ENCODE measurements around the gene STARD9.

STARD9 gene

GRCh38 chr15:42729409-42729808, 154.0 kb downstream of the STARD9 start:
- Histone ChIP-seq H4K12ac (ENCODE audit: low read depth, low read length) (no peak overlapping the region), H2BK5ac (ENCODE audit: low read depth, low read length, poor library complexity) (no peak overlapping the region), H3K4me1 (ENCODE audit: control insufficient read depth in 1 of 2, insufficient read depth in 2 of 2, low read length in 2 of 2) (no peaks in the 10 kb centered on the region), H2BK12ac (ENCODE audit: low read length) (no peak overlapping the region), H2AFZ (ENCODE audit: insufficient read depth, low read length, poor library complexity) (no peak overlapping the region), H3K79me1 (ENCODE audit: low read length) (no peaks in the 10 kb centered on the region), H4K8ac (ENCODE audit: low read depth, low read length) (no peak overlapping the region), H3K14ac (ENCODE audit: low read length) (no peak overlapping the region), H2AK5ac (ENCODE audit: low read length) (no peak overlapping the region), H4K91ac (ENCODE audit: low read depth, low read length) (no peak overlapping the region), H3K27ac (ENCODE audit: low read depth, low read length) (no peak overlapping the region), H2BK120ac (ENCODE audit: insufficient read depth, low read length, poor library complexity) (no peak overlapping the region), H3K4me2 (ENCODE audit: low read length) (no peak overlapping the region), H3K9ac (ENCODE audit: low read length) (no peak overlapping the region), H3K27me3 (ENCODE audit: insufficient read depth, low read length) (no peaks in the 10 kb centered on the region), H3K4ac (ENCODE audit: low read depth, low read length) (no peak overlapping the region), H3K4me3 (ENCODE audit: low read depth, low read length) (no peak overlapping the region), H3K36me3 (ENCODE audit: control insufficient read depth in 1 of 2, insufficient read depth in 2 of 2, low read length in 2 of 2) (peaks cover 77 to 91% of the 10 kb centered on the region in 2 experiments), H3K23ac (ENCODE audit: low read length) (no peak overlapping the region), H3K79me2 (ENCODE audit: control insufficient read depth, insufficient read depth, low read length, poor library complexity) (no peaks in the 10 kb centered on the region), H3K18ac (ENCODE audit: low read length) (no peak overlapping the region), H3K9me3 (ENCODE audit: insufficient read depth, low read depth, low read length) (no peaks in the 10 kb centered on the region)
- no CpG with 5 or more reads among the region's 7 CpGs for WGBS (ENCODE audit: extremely low coverage, insufficient coverage, insufficient read length)
- no peak for DNase-seq

GRCh38 chr15:42730135-42730534, 154.7 kb downstream of the STARD9 start:
- Histone ChIP-seq H3K79me2 (ENCODE audit: control insufficient read depth, insufficient read depth, low read length, poor library complexity) (no peaks in the 10 kb centered on the region), H3K27ac (ENCODE audit: low read depth, low read length) (no peak overlapping the region), H2BK120ac (ENCODE audit: insufficient read depth, low read length, poor library complexity) (no peak overlapping the region), H3K9me3 (ENCODE audit: insufficient read depth, low read depth, low read length) (no peaks in the 10 kb centered on the region), H3K23ac (ENCODE audit: low read length) (no peak overlapping the region), H3K4me1 (ENCODE audit: control insufficient read depth in 1 of 2, insufficient read depth in 2 of 2, low read length in 2 of 2) (no peaks in the 10 kb centered on the region), H3K14ac (ENCODE audit: low read length) (no peak overlapping the region), H2BK12ac (ENCODE audit: low read length) (no peak overlapping the region), H4K8ac (ENCODE audit: low read depth, low read length) (no peak overlapping the region), H4K91ac (ENCODE audit: low read depth, low read length) (no peak overlapping the region), H3K4ac (ENCODE audit: low read depth, low read length) (no peak overlapping the region), H3K4me3 (ENCODE audit: low read depth, low read length) (no peak overlapping the region), H3K36me3 (ENCODE audit: control insufficient read depth in 1 of 2, insufficient read depth in 2 of 2, low read length in 2 of 2) (peaks cover 81 to 91% of the 10 kb centered on the region in 2 experiments), H4K12ac (ENCODE audit: low read depth, low read length) (no peak overlapping the region), H2AFZ (ENCODE audit: insufficient read depth, low read length, poor library complexity) (no peak overlapping the region), H3K18ac (ENCODE audit: low read length) (no peak overlapping the region), H2AK5ac (ENCODE audit: low read length) (no peak overlapping the region), H3K4me2 (ENCODE audit: low read length) (no peak overlapping the region), H2BK5ac (ENCODE audit: low read depth, low read length, poor library complexity) (no peak overlapping the region), H3K9ac (ENCODE audit: low read length) (no peak overlapping the region), H3K79me1 (ENCODE audit: low read length) (no peaks in the 10 kb centered on the region), H3K27me3 (ENCODE audit: insufficient read depth, low read length) (no peaks in the 10 kb centered on the region)
- WGBS (ENCODE audit: extremely low coverage, insufficient coverage, insufficient read length), result no CpG with 5 or more reads among the region's 8 CpGs
- no peak for DNase-seq

- no peak overlapping the region for H4K8ac ChIP-seq (ENCODE audit: low read depth, low read length)
- no peak overlapping the region for H3K18ac ChIP-seq (ENCODE audit: low read length)
- no CpG with 5 or more reads among the region's 14 CpGs for WGBS (ENCODE audit: extremely low coverage, insufficient coverage, insufficient read length)
- no peaks in the 10 kb centered on the region for H3K4me1 ChIP-seq (ENCODE audit: control insufficient read depth in 1 of 2, insufficient read depth in 2 of 2, low read length in 2 of 2)
- H3K4me2 ChIP-seq (ENCODE audit: low read length), result no peak overlapping the region
- H2BK12ac ChIP-seq (ENCODE audit: low read length), result no peak overlapping the region
- peaks cover 79 to 90% of the 10 kb centered on the region in 2 experiments for H3K36me3 ChIP-seq (ENCODE audit: control insufficient read depth in 1 of 2, insufficient read depth in 2 of 2, low read length in 2 of 2)
- no peak for DNase-seq
- no peaks in the 10 kb centered on the region for H3K27me3 ChIP-seq (ENCODE audit: insufficient read depth, low read length)
- no peak overlapping the region for H3K23ac ChIP-seq (ENCODE audit: low read length)
- no peak overlapping the region for H4K12ac ChIP-seq (ENCODE audit: low read depth, low read length)
- H2BK5ac ChIP-seq (ENCODE audit: low read depth, low read length, poor library complexity), result no peak overlapping the region
- H2AFZ ChIP-seq (ENCODE audit: insufficient read depth, low read length, poor library complexity), result no peak overlapping the region
- H4K91ac ChIP-seq (ENCODE audit: low read depth, low read length), result no peak overlapping the region
- no peaks in the 10 kb centered on the region for H3K9me3 ChIP-seq (ENCODE audit: insufficient read depth, low read depth, low read length)
- H2BK120ac ChIP-seq (ENCODE audit: insufficient read depth, low read length, poor library complexity), result no peak overlapping the region
- H3K14ac ChIP-seq (ENCODE audit: low read length), result no peak overlapping the region
- H3K9ac ChIP-seq (ENCODE audit: low read length), result no peak overlapping the region
- H3K4me3 ChIP-seq (ENCODE audit: low read depth, low read length), result no peak overlapping the region
- no peaks in the 10 kb centered on the region for H3K79me2 ChIP-seq (ENCODE audit: control insufficient read depth, insufficient read depth, low read length, poor library complexity)
- H3K79me1 ChIP-seq (ENCODE audit: low read length), result no peaks in the 10 kb centered on the region
- H3K4ac ChIP-seq (ENCODE audit: low read depth, low read length), result no peak overlapping the region
- H2AK5ac ChIP-seq (ENCODE audit: low read length), result no peak overlapping the region
- H3K27ac ChIP-seq (ENCODE audit: low read depth, low read length), result no peak overlapping the region
Measured at GRCh38 chr15:42730536-42730935, 155.1 kb downstream of the STARD9 start.

DNA sequence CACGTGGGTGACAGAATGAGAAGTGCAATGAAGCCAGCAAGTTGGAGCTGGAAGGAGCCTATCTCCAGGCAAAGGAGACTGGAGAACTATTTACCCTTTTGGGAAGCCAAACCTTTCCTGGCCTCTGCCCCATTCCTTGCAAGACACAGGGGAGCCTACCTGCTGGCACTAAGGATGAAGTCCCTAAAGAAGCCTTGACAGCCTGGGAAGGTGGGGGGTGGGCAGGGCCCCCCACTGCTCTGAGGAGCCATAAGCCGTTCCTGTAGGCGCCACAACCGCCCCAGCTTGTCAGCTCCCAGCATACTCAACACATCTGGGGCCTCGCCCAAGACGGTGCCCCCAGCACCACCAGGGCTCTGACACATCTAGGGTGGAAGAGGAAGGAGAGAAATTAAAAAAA, 156.1 kb downstream of the STARD9 start:
- H3K27me3 ChIP-seq (ENCODE audit: insufficient read depth, low read length), result no peaks in the 10 kb centered on the region

More for the DNA sequence above, 156.1 kb downstream of the STARD9 start:
- no peak overlapping the region for H3K14ac ChIP-seq (ENCODE audit: low read length)
- no peak overlapping the region for H3K4me3 ChIP-seq (ENCODE audit: low read depth, low read length)
- no CpG with 5 or more reads among the region's 6 CpGs for WGBS (ENCODE audit: extremely low coverage, insufficient coverage, insufficient read length)
- no peak overlapping the region for H3K4me2 ChIP-seq (ENCODE audit: low read length)
- no peak overlapping the region for H4K12ac ChIP-seq (ENCODE audit: low read depth, low read length)
- no peaks in the 10 kb centered on the region for H3K79me1 ChIP-seq (ENCODE audit: low read length)
- no peak overlapping the region for H2AFZ ChIP-seq (ENCODE audit: insufficient read depth, low read length, poor library complexity)
- H3K4ac ChIP-seq (ENCODE audit: low read depth, low read length), result no peak overlapping the region
- no peak overlapping the region for H4K8ac ChIP-seq (ENCODE audit: low read depth, low read length)
- H3K27ac ChIP-seq (ENCODE audit: low read depth, low read length), result no peak overlapping the region
- H3K79me2 ChIP-seq (ENCODE audit: control insufficient read depth, insufficient read depth, low read length, poor library complexity), result no peaks in the 10 kb centered on the region
- no peak overlapping the region for H4K91ac ChIP-seq (ENCODE audit: low read depth, low read length)
- DNase-seq, result no peak
- no peak overlapping the region for H2AK5ac ChIP-seq (ENCODE audit: low read length)
- no peak overlapping the region for H3K9ac ChIP-seq (ENCODE audit: low read length)
- H3K36me3 ChIP-seq (ENCODE audit: control insufficient read depth in 1 of 2, insufficient read depth in 2 of 2, low read length in 2 of 2), result peaks cover 72 to 82% of the 10 kb centered on the region in 2 experiments
- no peak overlapping the region for H3K18ac ChIP-seq (ENCODE audit: low read length)
- no peak overlapping the region for H2BK5ac ChIP-seq (ENCODE audit: low read depth, low read length, poor library complexity)
- H2BK12ac ChIP-seq (ENCODE audit: low read length), result no peak overlapping the region
- peaks cover 2 to 3% of the 10 kb centered on the region in 2 experiments for H3K4me1 ChIP-seq (ENCODE audit: control insufficient read depth in 1 of 2, insufficient read depth in 2 of 2, low read length in 2 of 2)
- no peaks in the 10 kb centered on the region for H3K9me3 ChIP-seq (ENCODE audit: insufficient read depth, low read depth, low read length)
- no peak overlapping the region for H2BK120ac ChIP-seq (ENCODE audit: insufficient read depth, low read length, poor library complexity)
- H3K23ac ChIP-seq (ENCODE audit: low read length), result no peak overlapping the region
